IMR-90 (cell line): ENCODE results near the gene NPPB. TPM values are rescaled to one million over a fixed set of nuclear protein-coding genes. Genes with fewer than 3 reads are reported as not detected.

Experiments
- ATAC-seq: fragments of 200-7000 bp; cut with Tn5 transposase; 2 replicates; pipeline ENCODE4 v1.9.1; 2020; ENCODE audit warnings: low read depth, mild to moderate bottlenecking, moderate library complexity
- BruUV-seq: library from RNA; stranded (reverse); fragments of 400-500 nt; replicated peaks from 2 replicates; lab custom pipeline; 2021; lab: Mats Ljungman, UMichigan
- CTCF ChIA-PET: fragments of 300-600 bp; formaldehyde crosslinking; extraction: SDS; loops from one replicate; lab custom pipeline; 2021; ENCODE audit warnings: antibody characterized with exemption; lab: Yijun Ruan, JAX
- POLR2A ChIA-PET: fragments of 300-600 bp; sonication (Branson Sonifier 250); formaldehyde crosslinking; loops from one replicate; lab custom pipeline; 2022; ENCODE audit warnings: antibody characterized with exemption; ENCODE audit not compliant: unreplicated experiment; lab: Charles Lee
- DNase-seq: peaks from one replicate; pipeline ENCODE4 v3.0.0; 2013
- H2AFZ ChIP-seq: replicated peaks from 2 replicates; pipeline ENCODE3; 2013; ENCODE audit warnings: low read length, mild to moderate bottlenecking; ENCODE audit not compliant: poor library complexity
- H2AK5ac ChIP-seq: 2 replicates; pipeline ENCODE4 v1.6.1; 2013; ENCODE audit warnings: low read depth, low read length, inconsistent platforms
- H2AK9ac ChIP-seq: replicated peaks from 2 replicates; pipeline ENCODE3; 2013; ENCODE audit warnings: mild to moderate bottlenecking, low read depth, low read length, moderate library complexity; ENCODE audit not compliant: poor library complexity
- H2BK120ac ChIP-seq: 2 replicates; pipeline ENCODE4 v1.6.1; 2013; ENCODE audit warnings: low read depth, low read length, inconsistent platforms
- H2BK15ac ChIP-seq: 3 replicates; pipeline ENCODE4 v1.6.1; 2013; ENCODE audit warnings: low read depth, low read length, inconsistent platforms
- H2BK20ac ChIP-seq: 2 replicates; pipeline ENCODE4 v1.6.1; 2013; ENCODE audit warnings: low read depth, mild to moderate bottlenecking, inconsistent platforms, low read length, moderate library complexity
- H2BK5ac ChIP-seq: 2 replicates; pipeline ENCODE4 v1.6.1; 2013; ENCODE audit warnings: mild to moderate bottlenecking, low read depth, low read length, inconsistent platforms; ENCODE audit not compliant: poor library complexity, severe bottlenecking
- H3K14ac ChIP-seq: replicated peaks from 2 replicates; pipeline ENCODE4 v1.6.1; 2013; ENCODE audit warnings: low read depth, low read length, inconsistent platforms
- H3K18ac ChIP-seq: 2 replicates; pipeline ENCODE4 v1.6.1; 2013; ENCODE audit warnings: low read depth, low read length, control low read depth
- H3K23ac ChIP-seq: 2 replicates; pipeline ENCODE4 v1.6.1; 2013; ENCODE audit warnings: low read depth, low read length, inconsistent platforms
- H3K27ac ChIP-seq: 2 replicates; pipeline ENCODE4 v1.5.1; 2013; ENCODE audit warnings: mild to moderate bottlenecking, control low read depth, low read length; ENCODE audit not compliant: insufficient read depth
- H3K27me3 ChIP-seq: 2 replicates; pipeline ENCODE4 v1.6.1; 2013; ENCODE audit warnings: low read length; ENCODE audit not compliant: control insufficient read depth, insufficient read depth
- H3K36me3 ChIP-seq: 2 replicates; pipeline ENCODE4 v1.6.1; 2013; ENCODE audit warnings: low read length, mixed read lengths; ENCODE audit not compliant: control insufficient read depth, insufficient read depth
- H3K4ac ChIP-seq: 2 replicates; pipeline ENCODE4 v1.6.1; 2013; ENCODE audit warnings: low read depth, low read length, inconsistent platforms
- H3K4me1 ChIP-seq: 2 replicates; pipeline ENCODE4 v1.6.1; 2013; ENCODE audit warnings: low read length, mixed read lengths; ENCODE audit not compliant: control insufficient read depth, insufficient read depth
- H3K4me2 ChIP-seq: 2 replicates; pipeline ENCODE4 v1.6.1; 2013; ENCODE audit warnings: low read depth, mild to moderate bottlenecking, control low read depth, low read length, moderate library complexity
- H3K4me3 ChIP-seq: 2 replicates; pipeline ENCODE4 v1.5.1; 2013; ENCODE audit warnings: low read depth, mild to moderate bottlenecking, control low read depth, low read length, moderate library complexity; ENCODE audit not compliant: insufficient read depth
- H3K56ac ChIP-seq: 2 replicates; pipeline ENCODE4 v1.6.1; 2013; ENCODE audit warnings: low read length, inconsistent platforms; ENCODE audit not compliant: insufficient read depth; ENCODE audit errors: extremely low read depth
- H3K79me1 ChIP-seq, 2 experiments: 2 replicates each; pipeline ENCODE4 v1.6.1; 2013; ENCODE audit warnings: low read length in 2 of 2, inconsistent platforms in 1 of 2, low read depth in 1 of 2
- H3K9ac ChIP-seq: 2 replicates; pipeline ENCODE4 v1.6.1; 2013; ENCODE audit warnings: low read depth, low read length, control low read depth
- H3K9me1 ChIP-seq: 2 replicates; pipeline ENCODE4 v1.6.1; 2013; ENCODE audit warnings: low read length, inconsistent platforms; ENCODE audit not compliant: insufficient read depth
- H3K9me3 ChIP-seq: 2 replicates; pipeline ENCODE4 v1.6.1; 2013; ENCODE audit warnings: low read length; ENCODE audit not compliant: control insufficient read depth, insufficient read depth
- H4K20me1 ChIP-seq: 2 replicates; pipeline ENCODE4 v1.6.1; 2013; ENCODE audit warnings: low read length, inconsistent platforms; ENCODE audit not compliant: insufficient read depth
- H4K5ac ChIP-seq: 2 replicates; pipeline ENCODE4 v1.6.1; 2013; ENCODE audit warnings: mild to moderate bottlenecking, low read depth, low read length, control low read depth
- H4K8ac ChIP-seq, 2 experiments: 2 replicates each; pipeline ENCODE4 v1.6.1; 2013; ENCODE audit warnings: low read depth in 2 of 2, low read length in 2 of 2, control low read depth in 1 of 2, inconsistent platforms in 1 of 2
- H4K91ac ChIP-seq: 2 replicates; pipeline ENCODE4 v1.6.1; 2013; ENCODE audit warnings: low read depth, low read length, inconsistent platforms; ENCODE audit not compliant: insufficient read depth
- BHLHE40 ChIP-seq: fragments of 150-350 bp; IDR thresholded peaks from 2 replicates; pipeline ENCODE4 v1.6.1; 2016; ENCODE audit warnings: mild to moderate bottlenecking, low read depth, low read length
- CEBPB ChIP-seq: IDR thresholded peaks from 2 replicates; pipeline ENCODE4 v1.6.1; 2012; ENCODE audit warnings: low read depth, low read length, improper control_type of control experiment
- CTCF ChIP-seq: conservative IDR thresholded peaks from 2 replicates; pipeline ENCODE4 v1.5.1; 2012; ENCODE audit warnings: mild to moderate bottlenecking, low read depth, low read length, improper control_type of control experiment
- ELK1 ChIP-seq: fragments of 150-350 bp; IDR thresholded peaks from 2 replicates; pipeline ENCODE4 v1.6.1; 2016; ENCODE audit warnings: low read depth, mild to moderate bottlenecking, low read length, moderate library complexity, borderline replicate concordance
- FOS ChIP-seq: fragments of 150-350 bp; IDR thresholded peaks from 2 replicates; pipeline ENCODE4 v1.6.1; 2016; ENCODE audit warnings: low read depth, low read length
- MAFK ChIP-seq: IDR thresholded peaks from 2 replicates; pipeline ENCODE4 v1.6.1; 2012; ENCODE audit warnings: low read depth, low read length, improper control_type of control experiment
- MAZ ChIP-seq: IDR thresholded peaks from 2 replicates; pipeline ENCODE4 v1.6.1; 2012; ENCODE audit warnings: low read depth, mild to moderate bottlenecking, low read length, improper control_type of control experiment, moderate library complexity, borderline replicate concordance
- MXI1 ChIP-seq: IDR thresholded peaks from 2 replicates; pipeline ENCODE4 v1.6.1; 2012; ENCODE audit warnings: low read depth, mild to moderate bottlenecking, low read length, moderate library complexity, borderline replicate concordance
- NFE2L2 ChIP-seq: fragments of 150-350 bp; IDR thresholded peaks from 2 replicates; pipeline ENCODE4 v1.6.1; 2016; ENCODE audit warnings: low read depth, mild to moderate bottlenecking, low read length
- POLR2A ChIP-seq: IDR thresholded peaks from 2 replicates; pipeline ENCODE4 v1.6.1; 2012; ENCODE audit warnings: mild to moderate bottlenecking, low read depth, low read length
- RCOR1 ChIP-seq: IDR thresholded peaks from 2 replicates; pipeline ENCODE4 v1.6.1; 2012; ENCODE audit warnings: mild to moderate bottlenecking, low read length, improper control_type of control experiment; ENCODE audit not compliant: insufficient replicate concordance
- RFX5 ChIP-seq: IDR thresholded peaks from 2 replicates; pipeline ENCODE4 v1.8.0; 2012; ENCODE audit warnings: low read depth, mild to moderate bottlenecking, low read length, moderate library complexity
- SMC3 ChIP-seq: fragments of 150-350 bp; IDR thresholded peaks from 2 replicates; pipeline ENCODE4 v1.6.1; 2016; ENCODE audit warnings: low read depth, mild to moderate bottlenecking, antibody characterized with exemption, low read length, moderate library complexity
- USF2 ChIP-seq: fragments of 150-350 bp; IDR thresholded peaks from 2 replicates; pipeline ENCODE4 v1.6.1; 2017; ENCODE audit warnings: mild to moderate bottlenecking, antibody characterized with exemption, low read length, low read depth
- WGBS, 2 experiments: methylation state at CpG; one replicate each; pipeline versions ENCODE4 v1.1.5 to v1.1.7; 2013; ENCODE audit warnings: missing lambda C conversion rate in 2 of 2; ENCODE audit not compliant: insufficient read length in 1 of 2; ENCODE audit errors: extremely low coverage in 2 of 2; 5-methylcytosine and 5-hydroxymethylcytosine counted together
- dilution Hi-C: fragments of 300-500 bp; cut with HindIII; formaldehyde crosslinking; loops from one replicate; pipeline ENCODE4 v1.14.3; 2018; ENCODE audit warnings: low sequenced_read_pairs; ENCODE audit not compliant: unreplicated experiment
- in situ Hi-C: fragments of 300-500 bp; cut with MboI; formaldehyde crosslinking; loops from 3 replicates; pipeline ENCODE4 v1.14.3; 2019; ENCODE audit warnings: low sequenced_read_pairs, inconsistent platforms, mixed read lengths
- intact Hi-C: fragments of 100-400 bp; cut with micrococcal nuclease; formaldehyde crosslinking; loops from 2 replicates; pipeline ENCODE4 v1.10.0; 2022
- polyA plus RNA-seq, 3 experiments: library from polyadenylated mRNA; depleted of rRNA; stranded (reverse); fragments of >200 nt; gene quantifications; 2 replicates each; pipeline ENCODE4 v1.2.3, GENCODE V29; 2012; ENCODE audit warnings: low replicate concordance in 1 of 3
- total RNA-seq: library from RNA; depleted of rRNA; stranded (reverse); fragments of >200 nt; gene quantifications from 2 replicates; pipeline ENCODE4 v1.2.3, GENCODE V29; 2012

The NPPB gene
- total and polyA plus RNA-seq, 2 of the 4 experiments (the other 2 are of a cell fraction): not detected

GRCh38 chr1:11862890-11863289 lies 4.1 kb upstream of the NPPB start:
- H2AK9ac ChIP-seq: no peak overlapping the region
- no CpG with 5 or more reads among the region's 6 CpGs for WGBS, 2 experiments
- no peak overlapping the region for H3K9ac ChIP-seq
- no peak overlapping the region for H2BK15ac ChIP-seq
- peaks cover 4% of the 10 kb centered on the region; the same call in 1 of the 2 replicates for H3K9me1 ChIP-seq
- H4K91ac ChIP-seq: no peak overlapping the region
- dilution Hi-C loops: no loop called here
- no peaks in the 10 kb centered on the region for H3K79me1 ChIP-seq
- CTCF ChIA-PET: no interaction called here
- no peaks in the 10 kb centered on the region for H4K20me1 ChIP-seq
- H3K4me3 ChIP-seq: no peak overlapping the region
- H2AK5ac ChIP-seq: no peak overlapping the region
- H3K4ac ChIP-seq: no peak overlapping the region
- no peak overlapping the region for H3K56ac ChIP-seq
- no peak overlapping the region for H2BK120ac ChIP-seq
- H3K4me1 ChIP-seq: 0 out of 2 replicates have a peak, but pooled peaks cover 1% of the 10 kb centered on the region
- no peak for ATAC-seq
- no peak overlapping the region for H3K23ac ChIP-seq
- no peak overlapping the region for H2BK5ac ChIP-seq
- H3K4me2 ChIP-seq: no peak overlapping the region
- no peak overlapping the region for H3K27ac ChIP-seq
- intact Hi-C loops: no loop called here
- no peak overlapping the region for H3K14ac ChIP-seq
- H2BK20ac ChIP-seq: no peak overlapping the region
- BruUV-seq: no TSS peak
- TF ChIP-seq POLR2A (no peak), BHLHE40 (no peak), RFX5 (no peak), USF2 (no peak), CEBPB (no peak), ELK1 (no peak), MAZ (no peak), MAFK (no peak), CTCF (no peak), NFE2L2 (no peak), SMC3 (no peak), MXI1 (no peak), RCOR1 (no peak), FOS (no peak)
- no peak overlapping the region for H4K5ac ChIP-seq
- H3K18ac ChIP-seq: no peak overlapping the region
- no peak overlapping the region for H2AFZ ChIP-seq
- no peak for DNase-seq
- no peaks in the 10 kb centered on the region for H3K9me3 ChIP-seq
- no peak overlapping the region for H4K8ac ChIP-seq
- in situ Hi-C loops: no loop called here
- H3K27me3 ChIP-seq: peaks cover 24% of the 10 kb centered on the region
- H3K36me3 ChIP-seq: no peaks in the 10 kb centered on the region
- POLR2A ChIA-PET: no interaction called here
